Stimulated activated CD4-positive, alpha-beta T cell treated with anti-CD3 and anti-CD28 coated beads, Interleukin-2, amount 100 ng/mL, for 4 hours (primary cell): ENCODE results near the gene RBM17.
"Not testable (repeated sequence)": the region's sequence is repeated elsewhere in the genome, so short reads cannot be mapped to it uniquely, and the experiment has no call there.

Source experiments
- DNase-seq: peaks from one replicate; pipeline ENCODE4 v3.0.0-alpha.2; 2020; ENCODE audit warnings: low read depth

RBM17 gene

DNA sequence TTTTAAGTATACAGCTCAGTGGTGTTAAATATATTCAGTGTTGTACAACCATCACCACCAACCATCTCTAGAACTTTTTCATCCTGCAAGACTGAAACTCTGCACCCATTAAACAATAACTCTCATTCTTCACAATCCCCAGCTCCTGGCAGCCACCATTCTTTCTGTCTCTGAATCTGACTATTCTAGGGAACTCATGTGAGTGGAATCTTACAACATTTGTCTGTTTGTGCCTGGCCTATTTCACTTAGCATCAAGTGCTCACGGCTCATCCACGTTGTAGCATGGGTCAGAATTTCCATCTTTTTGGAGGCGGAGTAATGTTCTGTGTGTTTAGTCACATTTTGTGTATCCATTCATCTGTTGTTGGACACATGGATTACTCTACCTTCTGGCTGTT lies 73.1 kb downstream of the RBM17 start:
- no peak for DNase-seq

DNA sequence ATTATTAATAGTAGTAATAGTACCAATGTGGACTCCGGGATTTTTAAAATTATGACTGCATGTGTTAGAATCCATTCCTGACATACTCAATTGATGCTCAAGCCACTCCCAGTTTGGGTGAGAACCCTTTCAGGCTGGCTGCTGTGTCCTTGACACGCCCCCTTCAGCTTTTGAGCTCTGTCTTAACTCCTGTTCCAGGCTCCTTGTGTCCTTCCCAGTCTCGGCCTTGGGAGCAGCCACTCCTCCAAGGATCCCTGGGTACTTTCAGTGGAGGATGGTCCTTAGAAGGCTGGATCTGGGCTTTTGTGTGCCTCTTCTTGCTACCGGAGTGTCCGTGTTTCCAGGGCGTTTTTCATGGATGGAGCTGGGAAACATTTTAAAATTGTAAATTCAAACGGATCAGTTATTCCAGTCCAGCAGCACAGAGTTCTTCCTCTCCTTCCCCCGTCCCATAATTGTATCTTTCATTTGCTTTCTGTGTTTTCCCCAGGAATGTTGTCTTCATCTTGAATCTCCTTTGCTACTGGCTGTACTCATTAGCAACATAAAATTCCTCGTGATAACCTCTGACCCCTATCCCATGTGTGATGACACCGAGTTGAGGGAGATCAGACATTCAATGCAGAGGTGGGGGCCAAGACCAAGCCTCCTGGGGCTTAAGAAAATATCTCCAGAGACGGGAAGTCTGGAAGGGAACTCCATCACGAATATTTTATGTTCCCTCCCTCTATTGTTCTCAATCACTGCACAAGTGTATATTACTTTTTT lies 73.9 kb downstream of the RBM17 start:
- no peak for DNase-seq

DNA sequence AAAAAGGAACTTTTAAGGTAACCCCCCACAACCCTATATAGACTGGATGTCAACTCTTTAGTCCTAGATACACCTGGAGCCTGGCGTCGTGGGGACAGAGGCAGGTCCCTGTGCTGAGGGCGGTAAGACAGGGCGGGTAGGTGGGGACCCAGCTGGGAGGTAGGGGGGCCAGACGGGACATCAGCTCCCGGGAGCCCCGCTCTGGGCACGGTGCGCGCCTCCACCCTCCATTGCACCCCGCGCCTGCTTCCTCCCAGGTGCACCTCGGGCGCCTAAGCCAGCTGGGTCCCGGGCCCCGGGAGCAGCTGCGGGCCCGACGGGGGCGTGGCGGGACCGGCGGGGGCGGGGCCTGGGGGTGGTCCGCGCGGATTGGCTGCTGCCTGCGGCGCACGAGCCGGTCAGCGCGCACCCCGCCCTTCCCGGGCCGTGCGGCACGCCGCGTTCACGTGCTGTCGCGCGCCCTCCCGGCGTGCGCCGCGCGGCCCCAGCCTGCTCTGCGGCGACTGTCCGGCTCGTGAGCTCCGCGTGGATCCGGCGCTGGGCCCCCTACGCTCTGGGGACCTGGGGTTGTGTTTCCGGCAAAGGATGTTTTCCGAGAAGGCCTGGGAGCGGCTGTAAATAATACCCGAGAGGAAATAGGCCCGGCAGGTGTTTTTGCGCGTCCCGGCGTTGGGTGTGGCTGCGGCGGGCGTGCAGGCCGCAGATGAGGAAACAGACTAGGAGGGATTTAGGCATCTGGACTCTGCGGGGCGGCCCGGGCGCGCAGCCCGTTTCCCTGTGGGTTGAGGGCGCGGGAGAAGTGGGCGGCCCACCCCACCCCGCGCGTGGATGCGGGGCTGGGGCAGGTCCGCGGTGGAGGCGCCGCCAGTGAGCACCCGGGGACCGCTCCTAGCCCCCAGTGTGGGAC lies 74.8 kb downstream of the RBM17 start:
- DNase-seq, result peak; percentile 89

DNA sequence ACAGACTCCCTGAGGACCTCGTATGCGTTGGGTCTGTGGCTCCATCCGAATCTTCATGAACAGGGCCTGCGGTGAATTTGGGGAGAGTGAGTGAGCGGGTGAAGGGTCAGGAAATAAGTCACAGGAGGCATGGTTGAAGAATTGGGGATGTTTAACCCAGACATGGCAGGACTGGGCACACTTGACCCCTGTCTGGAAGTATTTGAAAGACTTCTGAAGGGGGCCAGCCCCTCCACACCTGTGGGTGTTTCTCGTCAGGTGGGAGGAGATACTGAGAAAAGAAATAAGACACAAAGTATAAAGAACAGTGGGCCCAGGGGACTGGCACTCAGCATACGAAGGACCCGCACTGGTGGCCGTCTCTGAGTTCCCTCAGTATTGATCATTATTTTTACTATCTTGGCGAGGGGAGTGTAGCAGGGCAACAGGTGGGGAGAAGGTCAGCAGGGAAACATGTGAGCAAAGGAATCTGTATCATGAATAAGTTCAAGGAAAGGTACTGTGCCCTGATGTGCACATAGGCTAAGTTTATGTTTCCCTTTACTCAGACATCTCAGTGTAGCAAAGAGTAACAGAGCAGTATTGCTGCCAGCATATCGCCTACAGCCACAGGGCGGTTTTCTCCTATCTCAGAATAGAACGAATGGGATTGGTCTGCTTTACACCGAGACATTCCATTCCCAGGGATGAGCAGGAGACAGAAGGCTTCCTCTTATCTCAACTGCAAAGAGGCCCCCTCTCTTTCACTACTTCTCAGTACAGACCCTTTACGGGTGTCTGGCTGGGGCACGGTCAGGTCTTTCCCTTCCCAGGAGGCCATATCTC lies 75.6 kb downstream of the RBM17 start:
- no peak for DNase-seq

DNA sequence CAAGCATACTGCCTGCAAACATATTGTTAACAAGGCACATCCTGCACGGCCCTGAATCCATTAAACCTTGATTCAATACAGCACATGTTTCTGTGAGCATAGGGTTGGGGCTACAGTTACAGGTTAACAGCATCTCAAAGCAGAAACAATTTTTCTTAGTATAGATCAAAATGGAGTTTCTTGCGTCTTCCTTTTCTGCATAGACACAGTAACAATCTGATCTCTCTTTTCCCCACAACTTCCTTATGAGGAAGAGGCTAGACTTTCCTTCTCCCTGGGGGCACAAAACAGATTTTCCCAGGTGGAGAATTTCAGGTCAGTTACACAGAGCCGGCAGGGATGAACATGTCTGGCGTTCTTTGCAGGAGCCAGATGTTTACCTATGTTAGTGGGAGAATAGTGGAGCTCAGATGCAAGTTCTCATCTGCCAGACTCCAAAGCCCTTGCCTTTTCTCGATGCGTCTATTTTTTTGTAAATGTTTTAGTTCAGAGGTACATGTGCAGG lies 76.4 kb downstream of the RBM17 start:
- DNase-seq, result no peak

DNA sequence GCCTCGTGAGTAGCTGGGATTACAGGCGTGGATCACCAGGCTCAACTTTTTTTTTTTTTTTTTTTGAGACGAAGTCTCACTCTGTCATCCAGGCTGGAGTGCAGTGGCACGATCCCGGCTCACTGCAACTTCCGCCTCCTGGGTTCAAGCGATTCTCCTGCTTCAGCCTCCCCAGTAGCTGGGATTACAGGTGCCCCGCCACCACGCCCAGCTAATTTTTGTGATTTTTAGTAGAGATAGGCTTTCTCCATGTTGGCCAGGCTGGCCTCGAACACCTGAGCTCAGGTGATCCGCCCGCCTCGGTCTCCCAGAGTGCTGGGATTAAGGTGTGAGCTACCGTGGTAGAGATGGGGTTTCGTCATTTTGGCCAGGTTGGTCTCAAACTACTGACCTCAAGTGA lies 77.1 kb downstream of the RBM17 start:
- DNase-seq, result not testable (repeated sequence)
